Lower leg skin (tissue), 3 donors: ENCODE measurements around the gene OR2T8.

Experiments used
- POLR2A ChIP-seq, 2 donors: fragments of 450-650 bp; IDR thresholded peaks; one replicate each; pipeline ENCODE4 v1.6.1; 2016 to 2017; ENCODE audit warnings: antibody characterized with exemption in 2 of 2, mild to moderate bottlenecking in 1 of 2, moderate library complexity in 1 of 2
- TF ChIP-seq, protein P1 (sequence below), 3 donors: fragments of 450-650 bp; IDR thresholded peaks; one replicate each; pipeline ENCODE4 v1.5.1; 2016; ENCODE audit warnings: antibody characterized with exemption in 3 of 3, mild to moderate bottlenecking in 3 of 3, moderate library complexity in 2 of 3

GRCh38 chr1:247913786-247914185 lies 6.3 kb upstream of the OR2T8 start:
- TF ChIP-seq, protein P1, sequence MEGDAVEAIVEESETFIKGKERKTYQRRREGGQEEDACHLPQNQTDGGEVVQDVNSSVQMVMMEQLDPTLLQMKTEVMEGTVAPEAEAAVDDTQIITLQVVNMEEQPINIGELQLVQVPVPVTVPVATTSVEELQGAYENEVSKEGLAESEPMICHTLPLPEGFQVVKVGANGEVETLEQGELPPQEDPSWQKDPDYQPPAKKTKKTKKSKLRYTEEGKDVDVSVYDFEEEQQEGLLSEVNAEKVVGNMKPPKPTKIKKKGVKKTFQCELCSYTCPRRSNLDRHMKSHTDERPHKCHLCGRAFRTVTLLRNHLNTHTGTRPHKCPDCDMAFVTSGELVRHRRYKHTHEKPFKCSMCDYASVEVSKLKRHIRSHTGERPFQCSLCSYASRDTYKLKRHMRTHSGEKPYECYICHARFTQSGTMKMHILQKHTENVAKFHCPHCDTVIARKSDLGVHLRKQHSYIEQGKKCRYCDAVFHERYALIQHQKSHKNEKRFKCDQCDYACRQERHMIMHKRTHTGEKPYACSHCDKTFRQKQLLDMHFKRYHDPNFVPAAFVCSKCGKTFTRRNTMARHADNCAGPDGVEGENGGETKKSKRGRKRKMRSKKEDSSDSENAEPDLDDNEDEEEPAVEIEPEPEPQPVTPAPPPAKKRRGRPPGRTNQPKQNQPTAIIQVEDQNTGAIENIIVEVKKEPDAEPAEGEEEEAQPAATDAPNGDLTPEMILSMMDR (IDR thresholded peaks at IDR 0.05): no peak
- no peak for TF ChIP-seq POLR2A (IDR thresholded peaks at IDR 0.05)
